ENCODE measurements around the gene PCK1. TPM values are rescaled to one million over a fixed set of nuclear protein-coding genes. Genes with fewer than 3 reads are reported as not detected.

The PCK1 gene
- total RNA-seq, 1 experiment from 2014 or later: not detected

GRCh38 chr20:57568088-57568896 lies 7.4 kb downstream of the PCK1 start:
- no peak overlapping the region for H3K4me3 Mint-ChIP-seq
- TF ChIP-seq, protein P1, sequence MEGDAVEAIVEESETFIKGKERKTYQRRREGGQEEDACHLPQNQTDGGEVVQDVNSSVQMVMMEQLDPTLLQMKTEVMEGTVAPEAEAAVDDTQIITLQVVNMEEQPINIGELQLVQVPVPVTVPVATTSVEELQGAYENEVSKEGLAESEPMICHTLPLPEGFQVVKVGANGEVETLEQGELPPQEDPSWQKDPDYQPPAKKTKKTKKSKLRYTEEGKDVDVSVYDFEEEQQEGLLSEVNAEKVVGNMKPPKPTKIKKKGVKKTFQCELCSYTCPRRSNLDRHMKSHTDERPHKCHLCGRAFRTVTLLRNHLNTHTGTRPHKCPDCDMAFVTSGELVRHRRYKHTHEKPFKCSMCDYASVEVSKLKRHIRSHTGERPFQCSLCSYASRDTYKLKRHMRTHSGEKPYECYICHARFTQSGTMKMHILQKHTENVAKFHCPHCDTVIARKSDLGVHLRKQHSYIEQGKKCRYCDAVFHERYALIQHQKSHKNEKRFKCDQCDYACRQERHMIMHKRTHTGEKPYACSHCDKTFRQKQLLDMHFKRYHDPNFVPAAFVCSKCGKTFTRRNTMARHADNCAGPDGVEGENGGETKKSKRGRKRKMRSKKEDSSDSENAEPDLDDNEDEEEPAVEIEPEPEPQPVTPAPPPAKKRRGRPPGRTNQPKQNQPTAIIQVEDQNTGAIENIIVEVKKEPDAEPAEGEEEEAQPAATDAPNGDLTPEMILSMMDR (conservative IDR thresholded peaks at IDR 0.05): no peak
- Histone ChIP-seq H3K9ac (ENCODE audit: extremely low read depth, insufficient read length, low read length) (no peak overlapping the region), H2BK12ac (ENCODE audit: insufficient read length, low read depth, low read length) (no peak overlapping the region), H3T11ph (ENCODE audit: low read length) (no peak overlapping the region), H3K4me1 (ENCODE audit: insufficient read depth, low read length) (no peaks in the 10 kb centered on the region), H4K20me1 (ENCODE audit: control insufficient read depth, insufficient read depth, insufficient read length) (no peaks in the 10 kb centered on the region), H2AFZ (ENCODE audit: low read length) (no peak overlapping the region), H3K79me2 (ENCODE audit: insufficient read depth, low read length) (no peaks in the 10 kb centered on the region), H4K91ac (ENCODE audit: insufficient read length, low read depth, low read length) (no peak overlapping the region), H3K18ac (ENCODE audit: insufficient read length, low read depth, low read length) (no peak overlapping the region), H3K4ac (ENCODE audit: low read depth, low read length) (no peak overlapping the region), H3K23ac (ENCODE audit: insufficient read length, low read depth, low read length) (no peak overlapping the region), H2BK120ac (ENCODE audit: low read depth, low read length, poor library complexity, severe bottlenecking) (no peak overlapping the region), H3K27ac (ENCODE audit: insufficient read length, low read depth, low read length) (no peak overlapping the region), H3K14ac (ENCODE audit: insufficient read depth, low read length) (no peak overlapping the region), H3K4me2 (ENCODE audit: insufficient read depth, insufficient read length, low read length) (no peak overlapping the region), H4K8ac (replicated peaks; ENCODE audit: insufficient read length, low read depth, low read length) (no peak overlapping the region), H2BK5ac (ENCODE audit: insufficient read length, low read length) (no peak overlapping the region), H2AK5ac (ENCODE audit: insufficient read length, low read length) (no peak overlapping the region), H3K56ac (ENCODE audit: insufficient read length, low read depth, low read length) (no peak overlapping the region), H2BK15ac (ENCODE audit: low read depth, low read length) (no peak overlapping the region), H2BK20ac (ENCODE audit: low read depth, low read length, poor library complexity, severe bottlenecking) (no peak overlapping the region), H4K5ac (ENCODE audit: insufficient read length, low read depth, low read length) (no peak overlapping the region), H3K27me3 (ENCODE audit: insufficient read depth, low read length) (no peaks in the 10 kb centered on the region), H3K79me1 (ENCODE audit: insufficient read depth, low read depth, low read length, poor library complexity, severe bottlenecking) (no peaks in the 10 kb centered on the region), H3K9me3 (ENCODE audit: control insufficient read depth, low read depth, low read length) (no peaks in the 10 kb centered on the region), H3K23me2 (ENCODE audit: insufficient read length, low read depth, low read length, poor library complexity, severe bottlenecking) (no peaks in the 10 kb centered on the region)
- H3K4me1 Mint-ChIP-seq: peaks cover 5 to 7% of the 10 kb centered on the region in 2 experiments
- no CpG with 5 or more reads among the region's 13 CpGs for WGBS (ENCODE audit: extremely low coverage, insufficient read length, low lambda C conversion rate)
- H3K27ac Mint-ChIP-seq: no peak overlapping the region
- H3K36me3 Mint-ChIP-seq (ENCODE audit: insufficient read depth in 1 of 3, low read depth in 3 of 3): no peaks in the 10 kb centered on the region; a peak in 1 of 7 replicates
- H3K27me3 Mint-ChIP-seq (ENCODE audit: low read depth): peaks cover 19% of the 10 kb centered on the region
- H3K9me3 Mint-ChIP-seq: no peaks in the 10 kb centered on the region
- no peak for DNase-seq

Data from H9 (cell line).